HG03095 (cell line): ENCODE data around the gene TAS1R2.
"Not testable (repeated sequence)": the region's sequence is repeated elsewhere in the genome, so short reads cannot be mapped to it uniquely, and the experiment has no call there.

Source experiments
- ATAC-seq: cut with Tn5 transposase; IDR thresholded peaks from one replicate; pipeline ENCODE4 v1.9.1; 2021; ENCODE audit warnings: moderate library complexity; ENCODE audit not compliant: unreplicated experiment

Gene TAS1R2

DNA sequence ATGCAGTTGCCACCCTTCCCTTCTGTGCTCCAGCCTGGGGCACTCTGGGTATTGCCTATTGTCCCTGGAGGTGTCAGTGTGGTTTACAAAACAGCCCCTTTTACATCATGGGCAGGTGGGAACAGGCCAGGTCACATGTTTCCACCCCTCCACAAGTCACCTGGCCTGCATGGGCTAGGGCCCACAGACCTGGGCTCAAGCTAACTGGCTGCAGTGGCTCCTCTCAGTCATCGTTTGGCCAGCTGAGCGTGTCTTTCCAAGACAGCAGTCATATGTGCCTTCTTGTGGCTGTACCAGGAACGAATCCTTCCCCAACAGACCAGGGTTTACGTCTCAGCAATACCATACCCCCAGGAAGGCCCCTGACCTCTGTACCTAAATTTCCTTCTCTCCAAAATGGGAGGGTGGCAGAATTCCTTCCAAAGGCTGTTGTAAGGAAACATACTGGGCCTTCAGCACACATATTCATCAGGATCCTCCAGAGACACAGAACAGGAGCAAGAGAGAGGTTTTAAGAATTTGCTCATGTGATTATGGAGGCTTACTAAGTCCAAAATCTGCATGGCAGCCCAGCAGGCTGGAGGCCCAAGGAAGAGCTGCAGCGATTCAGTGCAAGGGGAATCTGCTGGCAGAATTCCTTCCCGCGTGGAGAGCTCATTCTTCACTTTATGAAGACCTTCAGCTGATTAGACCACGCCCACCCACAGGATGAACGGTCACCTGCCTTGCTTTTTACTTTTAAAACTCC is 10.6 kb upstream of the TAS1R2 start:
- no peak for ATAC-seq

DNA sequence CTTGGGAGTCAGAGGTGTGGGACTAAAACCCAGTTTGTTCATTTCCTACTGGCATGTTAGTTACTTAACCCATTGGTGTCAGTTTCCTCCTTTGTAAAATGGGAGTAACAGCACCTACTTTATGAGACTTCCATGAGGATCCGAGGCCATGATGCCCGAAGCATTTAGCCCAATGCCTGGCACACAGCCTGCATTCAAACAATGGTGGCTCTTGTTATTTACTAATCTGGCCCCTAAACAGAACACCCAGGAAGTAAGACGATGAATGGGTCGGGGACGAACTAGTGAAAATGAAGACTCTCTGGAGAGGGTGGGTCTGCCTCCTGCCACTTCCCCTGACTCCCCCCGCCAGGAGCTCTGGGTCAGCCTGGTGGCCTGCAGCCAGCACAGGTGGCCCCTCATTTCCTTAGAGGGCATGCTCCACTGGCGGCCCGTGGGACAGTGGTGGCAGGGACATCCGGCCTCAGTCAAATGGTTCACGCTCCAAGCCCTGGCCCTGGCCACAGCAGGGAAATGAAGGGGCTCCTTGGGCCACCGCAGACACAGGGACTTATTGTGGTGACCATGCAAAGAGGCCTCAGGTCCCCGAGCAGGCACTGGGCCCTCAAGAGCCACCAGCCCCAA is 9.5 kb upstream of the TAS1R2 start:
- no peak for ATAC-seq

DNA sequence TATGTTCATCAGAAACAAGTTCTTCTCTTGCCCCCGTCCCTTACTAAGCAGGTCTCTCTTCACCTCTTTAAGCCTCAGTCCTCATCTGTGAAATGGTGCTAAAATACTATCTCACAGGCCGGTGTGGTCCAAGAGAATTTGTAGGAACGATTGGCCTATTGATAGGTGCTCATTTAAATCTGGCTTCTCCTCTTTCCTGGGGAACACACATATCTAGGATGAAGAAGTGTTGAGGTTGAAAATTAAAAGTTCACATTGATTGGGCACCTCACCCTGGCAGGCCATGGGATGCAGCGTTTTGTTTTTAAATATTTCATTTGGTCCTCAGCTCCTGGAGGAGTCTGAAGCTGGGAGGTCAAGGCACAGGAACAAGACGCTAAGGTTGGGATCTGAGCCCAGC is 8.9 kb upstream of the TAS1R2 start:
- ATAC-seq, result no peak

DNA sequence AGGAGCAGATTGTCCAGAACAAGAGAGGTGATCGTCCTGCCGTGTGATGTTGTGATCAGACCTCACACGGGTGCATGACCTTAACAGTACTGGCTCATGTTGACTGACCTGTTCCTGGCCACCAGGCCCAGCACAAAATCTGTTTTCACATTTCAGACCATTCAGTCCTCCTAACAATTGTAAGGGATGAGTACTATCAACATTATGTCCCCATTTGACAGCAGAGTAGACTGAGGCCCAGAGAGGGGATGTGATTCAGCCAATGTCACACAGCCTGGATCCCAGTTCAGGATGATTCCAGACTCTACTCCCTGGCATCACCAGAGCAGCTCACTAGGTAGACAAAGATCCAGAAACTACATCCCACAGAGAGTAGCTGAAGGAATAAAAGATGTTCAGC is 7.4 kb upstream of the TAS1R2 start:
- ATAC-seq, result no peak

DNA sequence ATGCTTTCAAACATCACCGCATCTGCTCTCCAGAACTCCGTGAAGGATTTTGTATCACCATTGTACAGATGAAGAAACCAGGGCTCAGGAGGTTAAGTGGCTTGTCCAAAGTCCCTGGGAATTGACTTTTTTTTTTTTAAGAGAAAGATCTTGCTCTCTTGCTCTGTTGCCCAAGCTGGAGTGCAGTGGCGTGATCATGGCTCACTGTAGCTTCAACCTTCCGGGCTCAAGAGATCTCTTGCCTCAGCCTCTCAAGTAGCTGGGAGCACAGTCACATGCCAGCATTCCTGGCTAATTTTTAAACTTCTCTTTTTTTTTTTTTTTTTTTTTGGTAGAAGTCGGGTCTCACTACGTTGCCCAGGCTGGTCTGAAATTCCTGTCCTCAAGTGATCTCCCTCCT is 6.9 kb upstream of the TAS1R2 start:
- ATAC-seq, result no peak

DNA sequence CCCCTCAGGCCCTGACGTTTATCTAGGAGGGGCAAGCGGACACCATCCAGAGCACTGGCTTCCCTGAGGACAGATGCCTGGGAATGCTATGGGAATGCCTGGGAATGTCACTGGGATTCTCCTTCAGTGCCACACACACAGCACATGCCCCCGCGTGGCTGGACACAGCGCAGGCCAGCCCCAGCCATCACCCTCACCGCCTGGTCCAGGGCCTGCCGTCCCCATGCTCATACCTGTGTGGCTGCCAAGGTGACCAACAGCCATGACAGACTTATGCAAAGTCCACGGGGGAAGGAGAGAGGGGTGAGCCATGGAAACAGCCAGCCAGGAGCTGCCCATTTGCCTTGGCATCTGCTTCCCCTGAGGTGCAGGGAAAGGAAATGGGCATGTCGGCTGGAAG is 5.7 kb upstream of the TAS1R2 start:
- ATAC-seq, result no peak

DNA sequence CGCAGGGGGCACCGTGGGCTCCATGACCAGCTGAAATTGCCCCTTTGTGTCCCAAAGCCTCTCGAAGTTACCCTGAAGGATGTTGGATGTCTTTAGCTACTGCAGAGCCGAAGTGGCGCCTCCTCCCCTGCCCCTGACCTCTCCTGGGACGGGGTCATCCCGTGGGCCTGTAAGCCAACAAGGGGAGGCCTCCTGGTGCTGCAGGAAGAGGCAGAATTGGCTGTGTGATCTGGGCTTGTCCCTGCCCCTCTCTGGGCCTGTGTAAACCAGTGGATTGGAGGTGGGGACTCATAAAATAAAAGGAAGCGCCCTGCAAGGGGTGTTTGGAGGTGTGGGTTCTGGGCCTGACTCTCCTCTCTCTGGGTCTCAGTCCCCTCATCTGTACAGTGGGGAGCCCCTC is 2.1 kb upstream of the TAS1R2 start:
- no peak for ATAC-seq

DNA sequence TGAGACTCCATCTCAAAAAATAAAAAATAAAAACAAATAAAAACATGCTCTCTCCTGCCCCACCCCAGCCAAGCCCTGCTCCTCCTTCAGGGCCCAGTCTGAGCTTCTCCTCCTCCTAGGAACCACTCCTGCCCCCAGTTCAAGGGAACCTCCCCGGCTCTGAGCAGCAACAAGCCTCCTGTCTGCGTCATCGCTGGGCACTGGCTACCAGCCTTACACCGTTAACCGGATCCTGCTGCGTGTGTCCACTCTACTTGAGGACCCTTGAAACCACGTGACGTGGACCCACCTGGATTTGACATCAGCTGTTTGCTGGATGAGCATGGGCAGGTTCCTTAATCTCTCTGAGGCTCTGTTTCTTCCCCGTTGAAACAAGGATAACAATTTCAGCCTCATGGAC is 1.6 kb upstream of the TAS1R2 start:
- no peak for ATAC-seq

DNA sequence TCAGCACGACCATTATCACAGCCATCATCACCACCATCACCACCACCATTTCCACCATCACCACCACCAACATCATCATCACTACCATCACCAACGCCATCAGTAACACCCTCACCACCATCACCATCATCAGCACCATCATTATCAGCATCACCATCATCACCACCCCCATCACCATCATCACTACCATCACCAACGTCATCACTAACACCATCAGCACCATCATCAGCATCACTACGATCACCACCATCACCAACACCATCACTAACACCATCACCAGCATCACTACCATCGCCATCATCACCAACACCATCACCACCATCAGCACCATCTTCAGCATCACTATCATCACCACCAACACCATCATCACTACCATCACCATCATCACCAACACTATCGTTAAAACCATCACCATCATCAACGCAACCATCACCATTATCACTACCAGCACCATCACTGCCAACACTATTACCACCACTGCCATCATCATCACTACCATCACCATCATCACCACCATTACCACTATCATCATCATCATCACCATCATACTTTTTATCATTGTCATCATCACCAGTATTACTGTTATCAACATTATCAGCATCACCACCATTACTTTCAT is 1.3 kb downstream of the TAS1R2 start:
- no peak for ATAC-seq

DNA sequence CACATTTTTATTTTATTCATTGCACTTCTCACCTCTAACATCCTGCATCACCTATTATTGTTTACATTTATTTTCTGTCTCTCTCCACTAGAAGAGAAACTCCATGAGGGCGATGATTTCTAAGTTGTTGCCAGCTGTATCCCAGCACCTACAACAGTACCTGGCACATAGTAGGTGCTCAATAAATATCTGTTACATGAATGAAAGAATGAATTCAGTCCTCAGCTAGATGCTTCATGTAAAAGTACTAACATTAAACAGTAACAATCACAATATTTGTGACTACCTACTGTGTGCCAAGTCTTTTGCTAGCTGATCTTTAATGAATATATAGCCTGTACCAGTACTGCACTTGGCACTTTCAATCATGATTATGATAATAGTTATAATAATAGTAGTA is 3.0 kb downstream of the TAS1R2 start:
- no peak for ATAC-seq

DNA sequence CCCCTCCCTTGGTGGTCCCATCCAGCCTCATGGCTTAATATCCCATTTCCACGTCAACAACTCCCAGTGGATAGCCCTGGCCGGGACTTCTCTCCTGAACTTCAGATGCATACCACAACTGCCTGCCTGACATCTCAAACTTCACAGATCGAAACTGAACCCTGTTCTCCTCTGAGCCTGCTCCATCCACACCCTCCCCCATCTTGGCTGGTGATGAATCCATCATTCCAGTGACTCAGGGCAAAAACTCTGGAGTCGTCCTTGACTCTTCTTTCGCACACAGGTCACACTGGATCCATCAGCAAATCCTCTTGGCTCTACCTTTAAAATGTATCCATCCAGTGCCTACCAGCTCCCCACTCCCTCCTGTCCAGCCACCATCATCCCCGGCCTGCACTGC is 3.9 kb downstream of the TAS1R2 start:
- no peak for ATAC-seq

DNA sequence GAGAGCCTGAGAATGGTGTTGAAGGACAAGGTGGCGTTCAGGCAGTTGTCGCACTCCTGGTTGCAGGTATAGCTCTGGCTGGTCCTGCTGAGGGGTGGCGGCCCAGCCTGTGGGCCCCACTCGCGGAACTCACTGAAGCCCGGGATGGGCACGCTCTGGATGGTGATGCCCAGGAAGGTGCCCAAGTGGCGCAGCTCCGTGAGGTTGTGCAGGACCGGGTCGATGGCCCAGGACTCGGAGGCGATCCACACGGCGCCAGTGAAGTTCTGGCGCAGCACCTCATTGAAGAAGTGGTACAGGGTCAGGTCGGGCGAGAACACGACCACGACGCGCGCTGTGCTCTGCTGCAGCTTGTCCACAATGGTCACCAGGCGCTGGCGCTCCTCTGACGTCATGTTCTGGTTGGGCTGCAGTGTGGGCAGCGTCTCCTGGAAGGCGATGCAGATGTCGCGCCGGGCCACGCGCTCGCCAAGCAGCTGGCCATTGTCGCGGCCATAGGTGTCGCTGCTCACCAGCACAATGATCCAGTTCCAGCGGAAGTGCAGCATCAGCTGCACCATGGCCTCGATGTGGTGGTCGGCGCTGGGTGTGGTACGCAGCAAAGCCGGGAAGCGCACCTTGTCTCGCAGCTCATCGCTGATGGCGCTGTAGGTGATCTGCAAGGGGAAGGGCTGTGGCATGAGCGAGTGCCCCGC is 5.0 kb downstream of the TAS1R2 start:
- ATAC-seq, result no peak

DNA sequence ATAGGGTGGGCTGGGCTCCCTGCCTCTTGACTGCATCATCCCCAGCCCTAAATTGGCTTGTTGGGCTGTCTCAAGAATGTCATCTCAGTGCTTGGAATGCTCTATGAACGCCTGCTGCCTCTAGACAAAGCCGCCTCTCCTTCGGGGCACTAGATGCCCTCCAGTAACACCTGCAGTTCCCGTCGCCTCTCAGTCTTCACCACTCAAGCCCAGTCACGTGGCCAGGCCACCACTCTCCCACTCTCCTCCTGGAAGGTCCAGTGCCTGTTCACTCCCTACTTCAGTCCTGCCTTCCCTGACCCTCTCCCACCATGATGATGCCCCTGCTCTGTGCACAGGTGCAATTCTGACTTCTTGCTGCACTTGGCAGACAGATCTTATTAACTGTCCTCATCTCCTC is 7.0 kb downstream of the TAS1R2 start:
- no peak for ATAC-seq

DNA sequence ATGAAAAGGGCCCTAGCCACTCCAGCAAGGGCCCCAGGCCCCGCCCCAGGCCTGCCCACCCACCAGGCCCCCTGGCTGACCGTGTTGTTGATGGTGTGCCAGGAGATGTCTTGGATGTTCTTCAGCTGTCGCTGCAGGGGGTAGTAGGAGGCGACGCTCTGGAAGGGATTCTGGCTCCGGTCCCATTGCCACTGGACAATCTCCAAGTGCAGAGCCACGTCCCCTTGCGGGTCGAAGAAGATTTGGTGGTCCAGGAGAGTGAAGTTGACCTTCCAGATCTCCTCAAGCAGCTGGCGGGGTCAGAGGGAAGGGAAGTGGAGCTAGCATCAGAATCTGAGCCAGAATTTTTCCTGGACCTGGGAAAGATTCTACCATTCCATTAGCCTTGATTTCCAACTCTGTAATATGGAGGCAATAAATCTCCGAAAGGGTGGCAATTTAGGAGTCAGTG is 10.2 kb downstream of the TAS1R2 start:
- ATAC-seq, result no peak

DNA sequence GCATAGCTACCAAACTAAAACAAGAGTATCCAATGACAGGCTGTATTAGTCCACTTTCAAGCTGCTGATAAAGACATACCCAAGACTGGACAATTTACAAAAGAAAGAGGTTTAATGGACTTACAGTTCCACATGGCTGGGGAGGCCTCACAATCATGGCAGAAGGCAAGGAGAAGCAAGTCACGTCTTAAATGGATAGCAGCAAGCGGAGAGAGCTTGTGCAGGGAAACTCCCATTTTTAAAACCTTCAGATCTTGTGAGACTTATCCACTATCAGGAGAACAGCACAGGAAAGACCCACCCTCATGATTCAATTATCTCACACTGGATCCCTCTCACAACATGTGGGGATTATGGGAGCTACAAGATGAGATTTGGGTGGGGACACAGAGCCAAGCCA is 11.7 kb downstream of the TAS1R2 start:
- ATAC-seq, result not testable (repeated sequence)

DNA sequence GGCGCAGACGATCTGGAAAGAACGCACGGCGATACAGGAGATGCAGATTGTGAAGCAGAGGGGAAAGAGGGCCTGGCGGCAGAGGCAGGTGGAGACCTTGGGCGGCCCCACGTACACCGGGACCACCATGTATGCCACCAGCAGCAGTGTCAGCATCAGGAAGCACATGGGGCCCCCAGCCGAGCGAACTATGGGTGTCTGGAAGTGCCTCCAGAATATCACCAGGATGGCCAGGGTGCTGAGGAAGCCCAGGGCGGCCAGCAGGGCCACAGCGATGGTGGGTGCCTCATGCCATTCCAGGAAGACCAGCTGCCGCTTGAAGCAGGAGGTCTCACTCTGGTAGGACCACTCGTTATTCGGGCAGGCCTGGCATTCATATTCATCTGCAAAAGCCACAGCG is 19.3 kb downstream of the TAS1R2 start:
- ATAC-seq, result no peak

DNA sequence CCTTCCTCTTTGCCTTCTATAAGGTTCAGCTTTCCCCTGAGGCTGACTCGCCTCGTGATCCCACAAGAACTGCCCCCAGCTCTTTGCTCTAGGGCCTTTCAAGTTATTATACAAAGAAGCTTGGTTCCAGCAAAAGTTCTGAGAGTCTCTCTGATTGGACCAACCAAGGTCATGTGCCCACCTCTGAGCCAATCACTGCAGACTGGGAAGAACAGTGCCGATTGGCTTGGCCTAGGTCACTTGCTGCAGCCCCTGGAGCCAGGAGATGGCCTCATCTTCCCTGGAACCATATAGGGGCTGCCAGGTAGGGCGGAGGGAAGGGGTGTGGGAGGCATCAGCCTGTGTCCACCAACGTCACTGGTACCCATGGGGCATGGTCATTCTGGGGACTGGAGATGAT is 22.8 kb downstream of the TAS1R2 start:
- no peak for ATAC-seq

DNA sequence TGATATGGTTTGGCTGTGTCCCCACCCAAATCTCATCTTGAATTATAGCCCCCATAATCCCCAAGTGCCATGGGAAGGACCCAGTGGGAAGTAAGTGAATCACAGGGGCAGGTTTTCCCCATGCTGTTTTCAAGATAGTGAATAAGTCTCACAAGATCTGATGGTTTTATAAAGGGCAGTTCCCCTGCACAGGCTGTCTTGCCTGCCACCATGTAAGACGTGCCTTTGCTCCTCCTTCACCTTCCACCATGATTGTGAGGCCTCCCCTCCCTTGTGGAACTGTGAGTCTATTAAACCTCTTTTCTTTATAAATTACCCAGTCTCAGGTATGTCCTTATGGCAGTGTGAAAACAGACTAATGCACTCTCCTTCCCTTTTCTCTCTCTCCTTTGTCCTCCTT is 27.1 kb downstream of the TAS1R2 start:
- not testable (repeated sequence) for ATAC-seq

DNA sequence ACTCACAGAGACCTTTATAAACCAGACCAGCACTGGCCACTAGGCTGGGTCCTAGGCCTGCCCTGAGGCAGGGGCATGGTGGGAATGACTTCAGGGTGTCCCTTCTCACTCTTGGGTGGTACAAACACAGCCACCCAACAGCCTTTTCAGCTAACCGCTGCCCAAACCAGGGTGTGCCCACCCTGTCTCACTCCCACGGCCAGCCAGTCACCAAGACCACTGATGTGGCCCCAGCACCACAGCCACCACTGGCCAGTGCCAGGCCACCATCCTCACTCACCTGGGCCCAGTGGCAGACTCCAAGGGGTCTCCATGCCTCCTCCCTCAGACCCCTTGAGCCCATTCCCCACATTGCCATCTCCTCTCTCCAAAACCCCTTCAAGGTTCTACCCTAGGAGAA is 27.8 kb downstream of the TAS1R2 start:
- no peak for ATAC-seq

DNA sequence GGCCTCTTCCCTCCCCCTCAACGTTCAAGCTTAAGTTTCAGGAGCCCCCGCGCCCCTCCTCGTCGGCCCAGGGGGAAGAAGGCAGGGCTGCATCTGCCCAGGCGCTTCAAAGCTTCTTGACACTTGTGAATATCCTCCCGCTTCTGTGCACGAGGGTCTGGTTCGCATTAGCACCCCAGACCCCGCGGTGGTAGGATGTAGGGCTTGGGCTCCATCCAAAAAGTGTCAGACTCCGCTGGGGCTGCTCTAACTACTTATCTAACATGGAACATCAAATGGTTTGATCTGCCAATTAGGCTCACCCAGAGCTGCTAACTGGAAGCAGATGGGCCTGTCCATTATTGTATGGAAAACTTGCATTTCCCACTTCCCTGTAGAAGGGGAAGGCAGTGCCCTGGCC is 28.9 kb downstream of the TAS1R2 start:
- no peak for ATAC-seq

DNA sequence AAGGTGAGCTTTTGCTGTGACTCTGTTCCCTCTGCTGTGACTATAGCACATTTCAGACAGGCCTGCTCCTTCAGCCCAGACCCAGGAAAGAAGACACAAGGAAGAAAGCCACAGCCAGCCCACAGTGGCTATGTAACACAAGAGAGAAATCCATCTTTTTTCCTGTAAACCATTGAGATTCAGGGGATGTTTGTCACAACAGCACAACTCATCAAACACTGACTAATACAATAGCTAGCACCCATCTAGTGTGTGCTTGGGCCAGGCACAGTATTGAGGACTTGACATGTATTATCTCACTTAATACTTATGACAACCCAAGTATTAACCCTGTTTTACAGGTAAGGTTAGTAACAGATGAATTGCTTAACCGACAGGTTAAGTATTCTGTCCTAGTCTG is 29.8 kb downstream of the TAS1R2 start:
- ATAC-seq, result no peak

DNA sequence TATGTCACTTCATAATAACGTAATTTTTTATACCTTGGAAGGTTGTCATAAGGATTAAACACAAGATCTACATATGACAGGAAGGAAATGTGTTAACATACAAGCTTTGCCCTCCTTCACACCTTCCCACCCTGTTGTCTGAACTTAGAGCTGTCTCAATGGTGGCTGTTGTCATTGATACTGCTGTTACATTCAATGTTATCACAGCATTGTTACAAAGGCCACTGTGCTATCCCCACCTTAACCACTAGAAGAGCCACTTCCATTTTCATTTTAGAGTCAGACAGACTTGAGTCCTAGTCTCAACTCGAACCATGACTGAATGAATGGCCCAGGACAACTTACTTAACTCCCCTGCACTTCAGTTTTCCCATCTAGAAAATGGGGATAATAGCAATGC is 31.2 kb downstream of the TAS1R2 start:
- ATAC-seq, result no peak
